Memory B cell (primary cell): ENCODE data around the gene RTN4R.
A peak's percentile ranks its signal among the peaks of the same experiment; 100 is the strongest.
"Not testable (repeated sequence)": the region's sequence is repeated elsewhere in the genome, so short reads cannot be mapped to it uniquely, and the experiment has no call there.

Source experiments
- ATAC-seq: fragments of 150-1000 bp; cut with Tn5 transposase; 2 replicates; pipeline ENCODE4 v1.10.0; 2021; ENCODE audit warnings: low read depth, mild to moderate bottlenecking, moderate library complexity
- DNase-seq, 2 donors: peaks; one replicate each; pipeline ENCODE4 v3.0.0; 2022; ENCODE audit warnings: low spot score in 2 of 2
- H3K27ac Mint-ChIP-seq: one replicate; pipeline ENCODE4 v1.8.0; 2022; ENCODE audit warnings: mild to moderate bottlenecking, moderate library complexity, mixed read lengths
- H3K27me3 Mint-ChIP-seq: one replicate; pipeline ENCODE4 v1.8.0; 2022; ENCODE audit warnings: mixed read lengths
- H3K36me3 Mint-ChIP-seq: one replicate; pipeline ENCODE4 v1.8.0; 2022; ENCODE audit warnings: mild to moderate bottlenecking, mixed read lengths
- H3K4me1 Mint-ChIP-seq: one replicate; pipeline ENCODE4 v1.8.0; 2022; ENCODE audit warnings: mixed read lengths
- H3K4me3 Mint-ChIP-seq: one replicate; pipeline ENCODE4 v1.8.0; 2022; ENCODE audit warnings: mild to moderate bottlenecking, moderate library complexity, mixed read lengths
- H3K9me3 Mint-ChIP-seq: one replicate; pipeline ENCODE4 v1.8.0; 2022; ENCODE audit warnings: mixed read lengths

RTN4R gene

GRCh38 chr22:20264614-20265452 lies 3.3 kb downstream of the RTN4R start:
- Mint-ChIP-seq H3K27ac (no peak overlapping the region), H3K4me3 (no peak overlapping the region), H3K4me1 (peaks cover 3% of the 10 kb centered on the region), H3K36me3 (no peaks in the 10 kb centered on the region), H3K9me3 (no peaks in the 10 kb centered on the region), H3K27me3 (peaks cover 12% of the 10 kb centered on the region)
- ATAC-seq = no peak
- no peak for DNase-seq

DNA sequence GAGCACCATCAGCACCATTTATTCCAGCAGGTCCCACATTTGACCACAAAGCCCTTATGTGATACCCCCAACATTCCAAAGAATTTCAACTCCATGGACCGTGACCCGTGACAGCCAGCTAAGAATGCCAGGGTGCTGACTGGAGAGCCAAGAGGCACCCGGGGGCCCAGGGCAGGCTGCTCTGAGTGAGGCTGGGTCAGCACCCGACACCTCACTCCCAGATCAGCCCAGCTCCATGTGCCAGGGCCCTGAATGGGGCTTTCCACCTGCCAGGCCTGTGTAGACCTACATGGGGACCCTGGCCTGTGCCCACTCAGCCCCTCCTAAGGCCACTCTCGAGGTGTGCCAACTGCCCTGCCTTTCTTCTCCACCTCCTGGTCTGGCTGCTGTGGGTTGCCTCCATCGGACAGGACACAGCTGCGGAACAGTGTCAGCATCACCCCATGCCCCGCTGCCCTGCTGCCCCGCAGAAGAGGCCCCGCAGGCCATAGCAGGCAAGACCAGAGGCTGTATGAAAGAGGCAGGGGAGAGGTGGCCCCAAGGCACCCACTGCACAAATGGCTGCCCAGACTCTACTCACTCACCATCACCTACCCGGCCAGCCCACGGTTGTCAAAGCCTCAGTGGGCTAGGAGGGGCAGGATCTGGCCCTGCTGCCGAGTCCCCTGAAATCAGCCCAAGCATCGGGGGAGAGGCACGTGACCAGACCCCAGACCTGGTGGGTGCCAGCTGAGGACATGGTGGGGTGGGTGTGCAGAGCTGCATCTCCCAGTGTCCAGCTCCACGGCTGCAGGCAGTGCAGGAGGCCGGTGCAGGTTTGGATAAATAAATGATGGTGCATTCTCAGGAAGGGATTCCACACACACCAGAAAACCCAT lies 4.5 kb downstream of the RTN4R start:
- H3K27ac Mint-ChIP-seq, H3K9me3 Mint-ChIP-seq, H3K4me1 Mint-ChIP-seq, ATAC-seq, H3K4me3 Mint-ChIP-seq, DNase-seq, H3K36me3 Mint-ChIP-seq: not testable (repeated sequence)
- peaks cover 13% of the 10 kb centered on the region for H3K27me3 Mint-ChIP-seq

DNA sequence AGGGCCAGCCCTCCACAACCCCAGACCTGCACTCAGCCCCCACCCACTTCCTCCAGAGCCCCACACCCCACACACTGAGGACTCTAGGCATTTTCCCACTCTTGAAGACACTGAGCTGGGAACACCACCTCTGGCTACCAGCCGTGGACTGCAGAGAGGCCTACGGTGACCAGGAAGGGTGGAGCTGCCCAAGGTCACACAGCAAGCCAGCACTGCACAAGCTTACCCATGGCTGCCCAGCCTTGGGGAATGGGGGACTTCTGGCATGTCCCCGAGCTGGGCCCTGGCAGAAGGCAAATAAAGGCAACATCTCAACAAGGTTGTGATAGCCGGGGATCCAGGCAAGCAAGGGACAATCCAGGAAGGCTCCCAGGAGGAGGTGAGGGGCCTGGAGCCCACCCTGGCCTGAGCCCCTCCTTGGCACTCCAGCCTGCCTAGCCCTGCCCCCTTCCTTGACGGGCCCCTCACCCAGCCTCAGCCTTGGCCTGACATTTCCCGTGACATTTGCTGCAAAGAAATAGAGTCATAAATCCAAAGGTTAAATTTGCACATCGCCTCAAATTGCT lies 5.5 kb downstream of the RTN4R start:
- Mint-ChIP-seq H3K4me3 (no peak overlapping the region), H3K27me3 (peaks cover 18% of the 10 kb centered on the region), H3K4me1 (no peaks in the 10 kb centered on the region), H3K9me3 (no peaks in the 10 kb centered on the region), H3K36me3 (no peaks in the 10 kb centered on the region), H3K27ac (no peak overlapping the region)
- DNase-seq (no peak), ATAC-seq (no peak)

DNA sequence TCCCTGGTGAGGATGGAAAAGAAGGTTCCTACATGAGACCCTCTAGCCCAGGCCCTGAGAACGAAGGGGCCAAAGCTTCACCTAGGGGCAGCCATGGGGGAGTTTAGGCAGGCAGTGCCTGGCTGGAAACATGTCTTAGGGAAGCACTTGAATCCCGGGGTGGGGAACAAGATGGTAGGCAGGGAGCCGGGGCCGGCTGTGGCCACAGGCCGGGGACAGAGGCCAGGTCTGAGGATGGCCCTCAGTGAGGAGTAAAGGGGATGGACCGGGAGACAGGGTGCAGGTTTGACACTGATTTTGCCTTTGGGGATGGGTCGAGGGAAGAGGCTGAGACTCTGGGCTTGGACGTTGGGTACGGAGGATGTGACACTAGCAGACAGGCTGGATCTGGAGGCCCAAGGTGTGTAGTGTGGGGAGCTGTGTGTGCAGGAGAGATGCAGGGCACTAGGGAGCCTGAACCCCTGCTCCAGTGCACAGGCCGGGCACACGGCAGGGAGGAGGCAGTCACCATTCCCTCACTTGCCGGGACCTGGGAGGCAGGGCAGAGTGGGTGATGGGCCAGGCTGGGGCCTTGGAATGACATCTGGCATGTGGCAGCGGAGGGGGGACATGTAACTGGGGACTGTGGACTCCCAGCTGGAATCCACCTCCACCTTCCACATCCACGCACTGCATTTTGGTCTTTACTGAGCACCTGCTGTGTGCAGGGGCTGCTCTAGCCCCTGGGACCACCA lies 6.1 kb downstream of the RTN4R start:
- no peak for ATAC-seq
- Mint-ChIP-seq H3K9me3 (no peaks in the 10 kb centered on the region), H3K27ac (no peak overlapping the region), H3K36me3 (no peaks in the 10 kb centered on the region), H3K27me3 (peaks cover 18% of the 10 kb centered on the region), H3K4me1 (no peaks in the 10 kb centered on the region), H3K4me3 (no peak overlapping the region)
- no peak for DNase-seq

DNA sequence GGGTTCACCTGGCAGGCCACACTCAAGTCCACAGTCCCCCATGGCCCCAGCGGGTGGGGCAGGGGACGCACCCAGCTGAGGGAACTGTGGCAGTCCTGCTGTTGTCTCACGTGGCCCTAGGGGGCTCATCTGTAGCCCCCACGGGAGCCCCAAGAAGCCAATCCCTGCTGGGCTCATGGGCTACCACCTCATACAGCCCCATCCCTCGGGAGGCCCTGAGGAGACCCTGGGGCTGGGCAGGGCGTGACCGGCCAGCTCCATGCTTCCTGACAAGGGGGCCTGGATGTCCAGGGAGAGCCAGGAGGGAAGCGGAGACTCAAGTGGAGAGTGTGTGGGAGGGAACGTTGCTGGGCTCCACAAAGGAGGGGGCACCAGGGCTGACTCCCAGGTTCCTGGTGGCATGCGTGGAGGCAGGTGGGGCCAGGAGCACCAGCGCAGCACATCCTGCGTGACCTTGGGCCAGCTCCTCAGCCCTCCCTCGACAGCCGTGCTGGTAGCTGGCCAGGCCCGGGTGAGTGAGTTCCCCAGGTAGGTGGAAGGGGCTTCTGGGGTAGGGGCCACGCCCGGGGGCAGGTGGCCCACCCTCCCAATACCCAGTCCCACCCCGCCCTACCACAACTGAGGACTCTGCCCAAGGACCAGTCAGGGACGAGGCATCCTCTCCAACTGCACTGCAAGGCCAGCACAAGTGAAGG lies 7.9 kb downstream of the RTN4R start:
- no peaks in the 10 kb centered on the region for H3K4me1 Mint-ChIP-seq
- no peak overlapping the region for H3K27ac Mint-ChIP-seq
- peaks cover 13% of the 10 kb centered on the region for H3K27me3 Mint-ChIP-seq
- no peaks in the 10 kb centered on the region for H3K36me3 Mint-ChIP-seq
- DNase-seq = no peak
- ATAC-seq = no peak
- no peaks in the 10 kb centered on the region for H3K9me3 Mint-ChIP-seq
- H3K4me3 Mint-ChIP-seq = no peak overlapping the region

DNA sequence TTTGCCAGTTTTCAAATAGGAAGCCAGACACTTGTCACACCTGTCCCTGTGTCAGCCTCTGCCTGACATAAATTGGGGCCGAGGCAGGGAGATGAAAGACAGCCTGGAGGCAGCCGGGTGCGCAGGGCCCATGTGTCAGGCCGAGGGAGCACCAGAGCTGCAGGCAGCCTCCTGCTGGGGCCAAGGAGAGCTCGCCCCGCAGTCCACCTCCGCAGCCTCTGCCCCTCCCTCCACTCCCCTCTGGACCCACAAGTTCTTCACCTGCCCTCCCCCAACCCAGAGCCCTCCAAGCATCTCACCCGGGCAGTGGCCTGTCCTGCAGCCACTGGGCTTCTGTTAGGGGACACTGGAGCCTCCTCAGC lies 8.8 kb downstream of the RTN4R start:
- Mint-ChIP-seq H3K4me1 (no peaks in the 10 kb centered on the region), H3K36me3 (no peaks in the 10 kb centered on the region), H3K9me3 (no peaks in the 10 kb centered on the region), H3K27me3 (peaks cover 12% of the 10 kb centered on the region), H3K4me3 (no peak overlapping the region), H3K27ac (no peak overlapping the region)
- ATAC-seq = no peak
- no peak for DNase-seq

DNA sequence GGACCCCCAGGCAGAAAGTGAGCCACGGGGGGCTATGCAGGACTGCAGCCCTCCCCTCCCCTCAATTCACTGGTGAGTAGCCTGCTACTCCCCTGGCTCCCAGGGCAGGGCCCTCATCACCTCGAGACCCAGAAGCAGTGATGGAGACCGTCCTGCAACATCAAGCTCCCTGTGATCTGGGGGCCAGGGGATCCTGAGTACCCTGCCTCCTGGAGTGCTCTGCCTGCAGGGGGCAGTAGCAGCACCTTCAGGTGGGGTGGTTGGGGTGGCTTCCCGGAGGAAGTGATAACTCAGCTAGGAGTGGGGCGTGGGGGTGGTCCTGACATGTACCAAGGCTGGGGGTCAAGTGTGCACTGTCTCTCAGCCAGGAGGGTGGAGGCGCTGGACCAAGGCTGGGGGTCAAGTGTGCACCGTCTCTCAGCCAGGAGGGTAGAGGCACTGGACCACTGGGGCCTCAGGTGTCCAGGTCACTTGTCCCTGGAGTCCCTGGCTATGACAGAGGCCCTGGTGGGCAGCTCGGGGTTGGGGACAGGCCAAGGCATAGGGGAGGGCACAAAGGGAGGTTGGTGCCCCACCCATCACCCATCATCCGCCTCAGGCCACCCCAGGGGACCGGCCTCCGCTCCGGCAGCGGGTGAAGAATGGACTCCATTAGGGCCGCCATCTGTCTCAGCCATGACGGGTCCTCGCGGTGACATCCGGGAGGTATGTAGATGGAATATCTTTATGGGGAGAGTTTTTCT lies 9.4 kb downstream of the RTN4R start:
- Mint-ChIP-seq H3K4me1 (no peaks in the 10 kb centered on the region), H3K4me3 (no peak overlapping the region), H3K27ac (no peak overlapping the region), H3K9me3 (no peaks in the 10 kb centered on the region), H3K27me3 (peaks cover 12% of the 10 kb centered on the region), H3K36me3 (no peaks in the 10 kb centered on the region)
- DNase-seq = no peak
- peak; percentile 27 for ATAC-seq

GRCh38 chr22:20258021-20258299 lies 10.2 kb downstream of the RTN4R start:
- no peak for DNase-seq
- H3K4me3 Mint-ChIP-seq = no peak overlapping the region
- no peak overlapping the region for H3K27ac Mint-ChIP-seq
- H3K9me3 Mint-ChIP-seq = no peaks in the 10 kb centered on the region
- no peaks in the 10 kb centered on the region for H3K36me3 Mint-ChIP-seq
- H3K4me1 Mint-ChIP-seq = no peaks in the 10 kb centered on the region
- peaks cover 12% of the 10 kb centered on the region for H3K27me3 Mint-ChIP-seq
- no peak for ATAC-seq

- Mint-ChIP-seq H3K4me3 (no peak overlapping the region), H3K36me3 (no peaks in the 10 kb centered on the region), H3K9me3 (no peaks in the 10 kb centered on the region), H3K27ac (no peak overlapping the region), H3K27me3 (peaks cover 12% of the 10 kb centered on the region), H3K4me1 (no peaks in the 10 kb centered on the region)
- DNase-seq (no peak), ATAC-seq (no peak)
Measured at GRCh38 chr22:20257212-20258020, 10.7 kb downstream of the RTN4R start.

GRCh38 chr22:20256551-20257211 lies 11.4 kb downstream of the RTN4R start:
- no peak for ATAC-seq
- Mint-ChIP-seq H3K4me1 (no peaks in the 10 kb centered on the region), H3K4me3 (no peak overlapping the region), H3K27me3 (peaks cover 8% of the 10 kb centered on the region), H3K9me3 (no peaks in the 10 kb centered on the region), H3K36me3 (no peaks in the 10 kb centered on the region), H3K27ac (no peak overlapping the region)
- DNase-seq = no peak

DNA sequence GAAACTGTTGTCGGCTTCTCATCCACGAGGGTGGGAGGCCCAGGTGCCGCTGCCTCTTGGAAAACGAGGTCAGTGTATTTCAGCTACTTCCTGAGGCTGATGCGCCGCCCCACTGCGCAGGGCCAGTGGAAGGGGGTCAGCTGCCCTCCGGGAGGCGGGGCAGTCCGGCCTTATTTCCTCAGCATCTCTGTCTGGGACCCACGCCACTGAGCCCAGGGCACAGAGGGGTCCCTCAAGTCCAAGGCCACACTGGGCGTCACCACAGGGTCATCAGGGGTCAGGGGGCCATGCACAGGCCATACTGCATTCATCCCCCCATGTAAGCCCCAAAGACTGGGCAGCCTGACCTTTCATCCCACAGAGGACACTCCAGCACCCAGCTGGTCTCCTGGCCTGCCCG lies 12.1 kb downstream of the RTN4R start:
- no peak for ATAC-seq
- H3K27ac Mint-ChIP-seq = no peak overlapping the region
- H3K36me3 Mint-ChIP-seq = no peaks in the 10 kb centered on the region
- no peak overlapping the region for H3K4me3 Mint-ChIP-seq
- no peaks in the 10 kb centered on the region for H3K9me3 Mint-ChIP-seq
- DNase-seq = no peak
- H3K27me3 Mint-ChIP-seq = peaks cover 7% of the 10 kb centered on the region
- H3K4me1 Mint-ChIP-seq = no peaks in the 10 kb centered on the region
